Activated CD4-positive, alpha-beta T cell treated with anti-CD3 and anti-CD28 coated beads, Interleukin-2, amount 50 U/mL, for 4 hours (primary cell): ENCODE results near the gene EFCC1.

Source experiments
- DNase-seq, 2 experiments: peaks; one replicate each; pipeline ENCODE4 v3.0.0-alpha.2; 2020

The EFCC1 gene

DNA sequence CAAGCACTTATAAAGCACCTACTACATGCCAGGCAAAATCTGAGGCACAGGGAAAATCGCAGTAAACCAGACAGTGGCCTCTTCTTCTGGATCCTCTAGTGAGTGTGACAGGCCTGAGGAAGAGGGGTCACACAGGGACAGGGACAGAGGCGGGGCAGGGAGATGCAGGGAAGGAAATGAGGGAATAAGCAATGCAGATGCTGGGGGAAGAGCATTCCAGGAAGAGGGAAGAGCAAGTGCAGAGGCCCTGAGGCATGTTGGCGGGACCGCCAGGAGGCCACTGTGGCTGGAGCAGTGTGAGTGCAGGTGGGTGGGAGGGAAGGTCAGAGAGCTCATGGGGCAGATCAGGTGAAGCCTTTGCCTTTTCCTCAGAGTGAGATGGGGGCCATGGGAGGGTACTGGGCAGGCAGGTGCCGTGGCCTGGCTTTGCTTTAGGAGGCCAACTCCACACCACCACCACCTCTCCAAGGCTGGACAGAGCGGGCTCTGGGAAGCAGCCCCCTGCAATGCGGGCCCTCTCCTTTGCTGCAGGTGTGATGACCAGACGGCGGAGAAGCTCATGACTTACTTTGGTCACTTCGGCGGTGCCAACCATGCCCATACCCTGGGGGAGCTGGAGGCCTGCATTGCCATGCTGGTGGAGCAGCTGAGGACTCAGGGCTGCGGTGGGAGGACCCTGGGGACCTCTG, 32.7 kb downstream of the EFCC1 start:
- DNase-seq, result no peak

- no peak for DNase-seq
Measured at GRCh38 chr3:129034642-129035041, 33.5 kb downstream of the EFCC1 start.

DNA sequence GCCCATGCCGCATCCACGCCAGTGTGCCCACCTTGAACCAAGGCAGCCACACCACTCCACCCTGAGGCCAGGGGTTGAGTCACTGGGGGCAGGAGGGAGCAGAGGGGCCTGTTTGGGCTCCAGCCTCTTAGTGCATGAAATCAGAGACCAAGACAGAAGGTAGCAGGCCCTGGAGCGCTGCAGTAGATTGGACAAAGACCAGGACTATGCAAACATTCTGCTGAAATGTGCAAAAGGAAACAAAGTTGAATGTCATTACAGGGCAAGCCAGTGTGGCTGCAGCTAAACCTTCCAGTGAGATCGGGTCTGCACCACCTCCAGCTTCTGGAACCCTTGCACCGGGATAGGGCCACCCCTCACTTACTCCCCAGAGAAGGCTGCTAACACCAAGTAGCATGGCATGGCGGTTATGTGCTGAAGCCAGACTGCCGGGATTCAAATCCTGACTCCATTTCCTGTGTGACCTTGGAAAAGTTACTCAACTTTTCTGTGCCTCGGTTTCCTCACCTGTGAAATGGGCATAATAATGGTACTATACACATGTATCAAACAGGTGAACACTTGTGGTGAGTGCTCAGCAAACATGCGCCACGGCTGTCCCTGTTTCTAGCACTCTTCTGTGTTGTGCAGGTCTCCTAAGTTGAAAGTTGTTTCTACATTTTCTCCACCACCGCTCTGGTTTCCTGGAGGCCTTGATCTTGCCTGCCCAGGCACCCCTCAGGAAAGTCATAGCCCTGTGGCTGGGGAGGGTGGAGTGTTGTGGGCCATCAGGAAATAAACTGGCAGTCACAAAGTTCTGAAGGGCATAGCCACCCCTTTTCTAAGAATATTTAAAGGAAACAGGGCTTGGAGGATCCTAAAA, 34.5 kb downstream of the EFCC1 start:
- no peak for DNase-seq

DNA sequence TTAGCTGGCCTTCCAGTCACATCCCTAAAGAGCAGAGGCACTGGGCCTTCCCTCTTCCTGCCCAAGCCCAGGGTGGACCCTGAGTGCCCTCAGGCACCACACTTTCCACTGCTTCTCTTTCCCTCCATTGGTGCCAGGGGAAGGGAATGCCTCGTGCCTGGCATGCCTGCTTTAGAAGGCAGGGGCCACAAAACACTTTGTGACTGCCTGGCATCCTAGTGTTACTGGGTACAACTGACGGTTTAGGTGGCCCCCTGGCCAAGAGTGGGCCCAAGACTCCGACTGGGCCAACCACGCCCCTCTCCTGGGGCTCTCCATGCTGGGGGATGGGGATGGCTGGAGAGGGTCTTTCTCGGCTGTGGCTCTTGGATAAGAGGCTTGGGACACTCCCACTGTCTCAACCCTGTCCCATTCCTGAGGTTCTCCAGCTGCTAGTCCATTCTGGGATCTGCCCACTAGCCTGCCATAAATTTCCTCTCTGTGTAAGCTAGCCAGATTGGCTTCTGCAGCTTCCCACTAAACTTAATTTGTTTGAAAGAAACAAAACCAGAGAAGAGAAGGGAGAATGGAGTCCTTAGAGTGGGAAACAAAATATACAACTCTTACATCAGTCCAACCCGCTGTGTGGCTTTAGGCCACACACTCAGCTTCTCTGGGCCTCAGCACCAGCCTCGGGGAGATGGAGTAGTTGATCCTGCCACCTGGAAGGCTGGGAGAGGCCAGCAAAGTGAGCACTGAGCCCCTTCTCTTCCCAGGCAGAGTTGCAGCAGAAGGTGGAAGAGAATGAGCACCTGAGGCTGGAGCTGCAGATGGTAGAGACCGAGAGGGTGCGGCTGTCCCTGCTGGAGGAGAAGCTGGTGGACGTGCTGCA, 35.4 kb downstream of the EFCC1 start:
- no peak for DNase-seq

DNA sequence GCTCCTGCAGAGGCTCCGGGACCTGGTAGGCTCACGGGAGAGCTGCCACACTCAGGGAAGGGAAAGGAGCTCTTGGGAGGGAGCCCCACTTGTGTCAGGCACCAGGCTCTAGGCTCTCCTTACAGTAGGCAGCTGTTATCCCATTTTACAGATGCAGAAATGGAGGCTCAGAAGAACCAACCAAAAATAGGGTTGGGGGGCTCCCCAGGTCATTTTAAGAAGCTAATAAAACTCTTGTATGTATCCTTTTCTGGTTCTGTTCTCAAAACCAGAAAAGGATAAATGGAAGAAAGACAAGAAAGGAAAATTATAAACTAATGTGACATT, 36.0 kb downstream of the EFCC1 start:
- DNase-seq, result no peak

DNA sequence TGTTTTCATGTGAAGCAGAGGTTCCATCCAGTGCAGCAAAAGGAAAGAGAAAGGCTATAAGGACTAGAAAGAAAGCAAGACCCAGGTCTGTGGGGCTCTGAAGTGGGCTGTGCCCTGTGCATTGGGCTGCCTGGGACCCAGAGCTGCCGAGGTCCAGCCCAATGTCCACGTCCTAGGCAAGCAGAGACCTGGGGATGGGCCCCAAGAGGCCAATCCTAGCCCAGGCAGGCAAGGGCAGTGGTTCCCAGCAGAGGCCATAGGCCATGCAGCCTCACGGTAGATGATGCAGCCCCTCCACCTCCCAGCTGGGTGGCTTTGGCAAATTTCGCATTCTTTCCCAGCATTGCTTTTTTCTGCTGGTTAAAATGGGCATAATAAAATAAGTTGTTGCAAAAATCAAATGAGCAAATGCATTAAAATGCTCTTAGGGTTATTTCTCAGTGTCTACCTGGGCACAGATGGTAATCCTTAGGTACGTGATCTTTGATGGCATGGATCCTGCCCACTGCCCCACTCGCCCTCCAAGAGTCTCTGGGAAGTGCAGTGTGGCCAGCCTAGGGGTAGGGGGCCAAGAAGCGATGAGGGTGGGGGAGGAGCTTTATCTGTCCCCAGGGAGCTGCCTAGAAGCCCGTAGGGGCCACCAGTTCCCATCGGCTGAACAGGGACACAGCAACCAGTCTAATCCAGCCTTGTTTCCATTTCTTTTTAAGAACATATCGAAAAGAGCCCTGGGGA, 37.2 kb downstream of the EFCC1 start:
- DNase-seq, result no peak

DNA sequence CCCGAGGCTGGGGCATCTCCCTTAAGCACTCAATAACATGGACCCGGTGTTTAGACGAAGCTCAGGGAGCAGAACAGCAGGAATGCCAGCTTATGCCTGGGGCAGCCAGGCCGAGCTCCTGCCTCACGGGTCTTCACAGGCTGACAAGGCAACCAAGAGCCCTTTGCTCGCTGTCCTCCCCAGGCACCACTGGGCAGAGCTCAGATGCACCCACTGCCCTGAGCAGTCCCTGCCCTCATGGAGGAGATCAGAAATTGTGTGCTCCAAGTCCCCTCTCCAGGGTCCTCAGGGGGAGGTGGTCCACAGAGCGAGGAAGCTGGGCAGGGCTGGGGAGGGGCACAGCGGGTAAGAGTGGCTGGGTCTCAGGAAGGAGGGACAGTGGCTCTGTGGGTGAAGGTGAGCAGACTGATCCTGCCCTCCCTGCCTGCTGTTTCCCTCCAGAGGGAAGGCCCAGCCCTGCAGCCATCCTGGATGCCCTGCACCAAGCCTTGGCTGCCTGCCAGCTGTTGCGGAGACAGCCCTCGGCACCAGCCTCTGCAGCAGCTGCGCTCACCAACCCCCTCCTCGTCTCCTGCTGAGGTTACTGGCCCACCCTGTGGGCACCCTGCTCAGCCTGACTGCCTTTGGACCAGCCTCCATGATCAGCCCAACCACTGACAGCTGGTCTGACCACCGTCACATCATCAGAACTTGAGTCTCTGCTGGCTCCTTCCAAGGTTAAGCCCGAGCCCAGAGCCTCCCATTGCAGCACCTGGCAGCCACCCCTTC, 38.4 kb downstream of the EFCC1 start:
- DNase-seq, result no peak

- no peak for DNase-seq
Measured at GRCh38 chr3:129040039-129040336, 38.9 kb downstream of the EFCC1 start.

DNA sequence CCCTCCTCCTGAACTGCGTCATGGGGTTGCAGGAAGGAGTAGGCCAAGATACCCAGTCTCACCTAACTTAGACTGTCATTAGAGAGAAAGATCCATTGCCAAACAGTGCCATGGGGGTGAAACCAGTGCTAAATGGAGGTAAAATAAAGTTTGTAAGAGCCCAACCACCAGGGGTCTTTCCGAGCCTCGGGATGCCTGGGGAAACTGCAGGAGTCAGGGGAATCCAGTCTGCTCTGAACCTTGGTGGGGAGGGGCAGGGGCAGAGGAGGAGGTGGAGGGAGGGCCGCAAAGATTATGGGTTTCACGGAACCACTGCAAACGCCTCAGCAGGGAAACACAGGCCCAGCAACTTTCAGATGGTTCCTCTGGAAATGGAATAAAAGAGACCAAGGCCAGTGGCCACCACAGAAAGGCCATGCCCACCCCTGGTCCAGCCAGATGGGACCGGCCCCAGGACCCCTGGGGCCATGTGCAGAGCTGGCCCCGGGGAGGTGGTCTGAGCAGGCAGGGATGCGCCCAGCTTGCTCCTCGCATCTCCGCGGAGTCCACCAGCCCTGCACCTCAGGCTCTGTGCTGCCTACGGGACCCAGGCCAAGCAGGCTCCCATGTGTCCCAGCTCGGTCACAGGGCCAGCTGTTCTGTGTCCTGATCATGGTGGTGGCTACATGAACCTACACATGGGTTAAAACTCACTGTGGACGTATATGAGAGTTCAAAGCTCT, 39.6 kb downstream of the EFCC1 start:
- DNase-seq, result no peak

GRCh38 chr3:129045675-129046036, 44.6 kb downstream of the EFCC1 start:
- peak in 1 of 2 experiments; percentile 10 for DNase-seq

DNA sequence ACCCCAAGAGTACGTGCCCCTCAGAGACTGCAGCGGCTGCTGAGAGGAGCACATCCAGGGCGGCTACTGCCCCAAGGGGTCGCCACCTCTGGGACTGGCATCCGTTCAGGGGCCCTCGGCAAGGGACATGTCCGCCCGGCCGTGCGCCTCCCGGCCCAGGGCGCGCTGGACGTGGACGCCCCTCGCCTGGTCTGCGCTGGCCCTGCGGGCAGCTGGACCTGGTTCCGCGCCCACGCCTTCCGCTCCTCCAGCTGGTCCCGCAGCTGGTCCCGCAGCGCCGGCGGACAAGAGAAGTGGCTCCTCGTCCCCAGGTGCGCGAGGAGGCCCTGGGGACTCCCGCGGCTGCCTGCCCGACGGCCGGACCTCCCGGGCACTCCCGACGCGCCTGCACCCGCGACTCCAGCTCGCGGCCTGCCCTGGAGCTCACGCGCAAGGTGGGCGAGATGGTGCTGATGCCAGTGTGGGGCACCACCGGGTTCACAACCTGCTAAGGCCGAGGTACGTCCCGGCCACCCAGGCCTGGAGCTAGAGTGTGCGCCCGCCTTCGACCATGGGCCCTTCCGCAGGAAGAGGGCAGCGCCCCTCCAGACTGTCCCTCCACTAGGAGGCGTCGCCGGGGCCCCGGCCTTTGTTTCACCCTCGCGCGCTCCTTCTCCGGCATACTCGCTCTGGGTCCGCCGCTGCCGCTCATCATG, 45.1 kb downstream of the EFCC1 start:
- DNase-seq, result no peak

GRCh38 chr3:129046732-129047552, 45.8 kb downstream of the EFCC1 start:
- no peak for DNase-seq

DNA sequence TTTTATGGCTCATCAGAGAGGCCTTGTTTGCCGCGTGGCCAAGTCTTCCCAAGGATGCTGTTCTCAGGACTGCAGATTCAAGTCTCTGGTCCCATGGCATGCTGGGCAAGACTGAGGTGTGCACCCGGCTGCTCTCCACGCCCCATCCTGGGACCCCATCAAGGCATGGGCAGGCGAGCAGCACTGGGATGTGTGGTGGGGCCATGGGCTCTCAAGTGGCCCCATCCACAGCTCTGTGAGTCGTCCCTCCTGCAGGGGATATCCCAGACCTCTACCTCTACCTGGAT, 46.4 kb downstream of the EFCC1 start:
- DNase-seq, result no peak

DNA sequence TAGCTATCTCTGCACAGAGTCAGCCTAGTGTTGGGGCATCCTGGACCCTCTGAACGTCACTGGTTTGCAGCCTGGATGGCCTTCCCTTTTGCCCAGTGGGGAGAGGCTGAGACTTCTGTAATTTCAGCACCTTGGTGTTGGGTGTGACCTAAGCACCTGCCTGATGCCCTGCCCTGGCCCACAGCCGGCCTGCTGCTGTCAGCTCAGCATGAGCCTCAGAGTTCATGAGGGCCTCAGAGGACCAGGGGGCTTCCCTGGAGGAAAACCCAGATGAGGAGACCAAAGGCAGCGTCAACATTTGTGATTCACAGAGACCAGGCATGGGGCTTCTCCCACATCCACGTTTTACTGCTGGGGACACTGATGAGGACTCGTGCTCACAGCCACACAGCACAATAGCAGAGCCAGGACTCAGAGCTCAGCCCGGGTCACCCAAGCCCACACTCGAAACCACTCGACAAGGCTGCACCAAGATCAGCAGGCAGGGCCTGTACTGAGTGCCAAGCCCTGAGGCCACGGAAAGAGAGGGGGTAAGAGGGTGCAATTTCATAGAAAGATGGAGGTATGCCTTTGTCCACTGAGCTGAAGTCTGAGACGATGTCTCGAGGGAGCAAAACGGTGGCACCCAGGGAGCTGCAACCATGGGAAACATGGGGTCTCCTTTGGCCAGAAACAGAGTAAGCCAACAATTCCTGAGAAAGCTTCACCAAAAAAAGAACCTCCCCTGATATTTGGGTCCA, 49.6 kb downstream of the EFCC1 start:
- DNase-seq, result no peak

DNA sequence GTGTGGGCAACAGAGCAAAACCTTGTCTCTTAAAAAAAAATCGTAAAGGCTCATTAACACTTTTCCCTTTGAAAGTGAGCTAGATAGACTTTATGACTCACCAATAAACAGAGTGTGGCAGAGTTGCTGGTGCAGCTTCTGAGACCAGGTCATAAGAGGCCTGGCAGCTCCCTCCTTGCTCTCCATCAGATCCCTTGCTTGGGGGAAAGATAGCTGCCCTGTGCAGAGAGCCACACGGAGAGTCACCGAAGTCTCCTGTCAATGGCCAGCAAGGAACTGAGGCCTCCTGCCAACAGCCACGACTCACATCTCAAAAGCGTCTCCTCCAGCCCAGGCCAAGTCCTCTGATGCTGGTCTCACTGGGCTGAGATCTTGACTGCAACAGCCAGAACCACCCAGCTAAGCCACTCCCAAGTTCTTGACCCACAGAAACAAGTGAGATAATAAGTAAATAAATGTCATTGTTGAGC, 50.8 kb downstream of the EFCC1 start:
- no peak for DNase-seq

GRCh38 chr3:129052675-129053074, 51.6 kb downstream of the EFCC1 start:
- DNase-seq, result no peak

- DNase-seq, result no peak
Measured at GRCh38 chr3:129054605-129055104, 53.6 kb downstream of the EFCC1 start.

- no peak for DNase-seq
Measured at GRCh38 chr3:129056451-129057173, 55.5 kb downstream of the EFCC1 start.

GRCh38 chr3:129057249-129057648, 56.1 kb downstream of the EFCC1 start:
- no peak for DNase-seq
